Endothelial cell of umbilical vein (primary cell): ENCODE measurements around the gene ANXA9. TPM values are rescaled to one million over a fixed set of nuclear protein-coding genes. Genes with fewer than 3 reads are reported as not detected.
A peak's percentile ranks its signal among the peaks of the same experiment; 100 is the strongest.

Experiments
- BruUV-seq: library from RNA; stranded (reverse); fragments of 400-500 nt; replicated peaks from 2 replicates; lab custom pipeline; 2021; lab: Mats Ljungman, UMichigan
- CTCF ChIA-PET: fragments of 300-600, 350-600 bp; sonication (Branson Sonifier 250); formaldehyde crosslinking; loops from one replicate; lab custom pipeline; 2021; ENCODE audit warnings: antibody characterized with exemption, inconsistent platforms; lab: Charles Lee
- POLR2A ChIA-PET: fragments of 300-600, 350-600 bp; sonication (Branson Sonifier 250); formaldehyde crosslinking; loops from one replicate; lab custom pipeline; 2021; ENCODE audit warnings: antibody characterized with exemption, inconsistent platforms; lab: Charles Lee
- DNase-seq: peaks from one replicate; pipeline ENCODE4 v3.0.0-alpha.2; 2011; ENCODE audit warnings: low read depth, low spot score
- FAIRE-seq: peaks from 2 replicates; lab custom pipeline; 2011; peaks lifted over from hg19 to GRCh38; lab: Jason Lieb, UNC
- H2AFZ ChIP-seq: 2 replicates; pipeline ENCODE4 v1.6.0; 2012; ENCODE audit warnings: low read depth, low read length, control low read depth, inconsistent platforms
- H3K27ac ChIP-seq: 2 replicates; pipeline ENCODE4 v1.5.1; 2011; ENCODE audit warnings: low read depth, mild to moderate bottlenecking, control low read depth, low read length, moderate library complexity; ENCODE audit not compliant: insufficient read depth
- H3K27me3 ChIP-seq, 2 experiments: 2 replicates each; pipeline versions ENCODE4 v1.6.0 to v1.6.1; 2011; ENCODE audit warnings: low read length in 2 of 2, mixed read lengths in 1 of 2; ENCODE audit not compliant: control insufficient read depth in 2 of 2, insufficient read depth in 2 of 2
- H3K36me3 ChIP-seq, 2 experiments: 2 replicates in 1 of 2; 3 replicates in 1 of 2; pipeline ENCODE4 v1.5.1; 2011; ENCODE audit warnings: low read length in 2 of 2, mild to moderate bottlenecking in 1 of 2, moderate library complexity in 1 of 2; ENCODE audit not compliant: control insufficient read depth in 2 of 2, insufficient read depth in 2 of 2; ENCODE audit errors: extremely low read depth in 1 of 2
- H3K4me1 ChIP-seq: 3 replicates; pipeline ENCODE4 v1.5.1; 2011; ENCODE audit warnings: mild to moderate bottlenecking, low read length; ENCODE audit not compliant: control insufficient read depth, insufficient read depth; ENCODE audit errors: extremely low read depth
- H3K4me2 ChIP-seq: 2 replicates; pipeline ENCODE4 v1.6.1; 2011; ENCODE audit warnings: low read length, control low read depth, mixed read lengths; ENCODE audit not compliant: insufficient read depth
- H3K4me3 ChIP-seq, 3 experiments: fragments of 200-600 bp in 1 of 3; sonication (generic), shearing (Covaris generic) in 1 of 3; replicated peaks in 1 of 3; 2 replicates each; pipeline ENCODE4 v1.5.1; 2011 to 2016; ENCODE audit warnings: control low read depth in 3 of 3, low read length in 3 of 3, mild to moderate bottlenecking in 2 of 3, inconsistent platforms in 1 of 3, low read depth in 1 of 3, moderate library complexity in 1 of 3; ENCODE audit not compliant: insufficient read depth in 1 of 3
- H3K79me2 ChIP-seq: 2 replicates; pipeline ENCODE4 v1.6.0; 2012; ENCODE audit warnings: low read length, inconsistent platforms; ENCODE audit not compliant: control insufficient read depth, insufficient read depth
- H3K9ac ChIP-seq: replicated peaks from 2 replicates; pipeline ENCODE3; 2011; ENCODE audit warnings: low read length, control low read depth; ENCODE audit not compliant: insufficient read depth; ENCODE audit errors: extremely low read depth
- H3K9me1 ChIP-seq: replicated peaks from 3 replicates; pipeline ENCODE4 v1.6.0; 2011; ENCODE audit warnings: mild to moderate bottlenecking, low read length; ENCODE audit not compliant: control insufficient read depth, insufficient read depth; ENCODE audit errors: extremely low read depth
- H3K9me3 ChIP-seq: replicated peaks from 2 replicates; pipeline ENCODE4 v1.5.1; 2012; ENCODE audit warnings: low read length, inconsistent platforms; ENCODE audit not compliant: control insufficient read depth, insufficient read depth
- H4K20me1 ChIP-seq: replicated peaks from 2 replicates; pipeline ENCODE3; 2011; ENCODE audit warnings: mild to moderate bottlenecking, low read length; ENCODE audit not compliant: control insufficient read depth, insufficient read depth; ENCODE audit errors: extremely low read depth
- EZH2 ChIP-seq: IDR thresholded peaks from 2 replicates; pipeline ENCODE4 v1.6.1; 2012; ENCODE audit warnings: borderline replicate concordance, low read depth, mild to moderate bottlenecking, moderate library complexity, low read length, inconsistent platforms; ENCODE audit not compliant: severe bottlenecking
- FOS ChIP-seq: IDR thresholded peaks from 2 replicates; pipeline ENCODE4 v1.6.1; 2011; ENCODE audit warnings: mild to moderate bottlenecking, low read length, moderate library complexity, borderline replicate concordance; ENCODE audit not compliant: insufficient read depth
- GATA2 ChIP-seq: IDR thresholded peaks from 2 replicates; pipeline ENCODE4 v1.7.0; 2011; ENCODE audit warnings: low read depth, mild to moderate bottlenecking, moderate library complexity, mixed read lengths, low read length; ENCODE audit not compliant: insufficient read length, insufficient read depth
- JUN ChIP-seq: IDR thresholded peaks from 2 replicates; pipeline ENCODE4 v1.6.1; 2011; ENCODE audit warnings: borderline replicate concordance, low read depth; ENCODE audit not compliant: insufficient read length, insufficient read depth
- MAX ChIP-seq: IDR thresholded peaks from 2 replicates; pipeline ENCODE4 v1.6.1; 2011; ENCODE audit not compliant: insufficient read depth, insufficient read length
- MYC ChIP-seq: IDR thresholded peaks from one replicate; pipeline ENCODE4 v1.6.1; 2011; ENCODE audit warnings: mild to moderate bottlenecking, low read depth, low read length
- POLR2A ChIP-seq: IDR thresholded peaks from 2 replicates; pipeline ENCODE4 v1.6.1; 2012; ENCODE audit warnings: low read depth, mild to moderate bottlenecking, control low read depth, low read length
- POLR2AphosphoS5 ChIP-seq: IDR thresholded peaks from 2 replicates; pipeline ENCODE4 v1.6.1; 2012; ENCODE audit warnings: low read depth, mild to moderate bottlenecking, control low read depth, low read length, moderate library complexity; ENCODE audit not compliant: insufficient read depth
- dilution Hi-C: fragments of 300-500 bp; cut with MboI; formaldehyde crosslinking; loops from one replicate; pipeline ENCODE4 v1.15.0; 2019; ENCODE audit warnings: low sequenced_read_pairs; ENCODE audit not compliant: extremely low pct_ligation_motif_present
- intact Hi-C: fragments of 100-400 bp; cut with micrococcal nuclease; formaldehyde crosslinking; loops from one replicate; pipeline ENCODE4 v1.10.0; 2022
- polyA plus RNA-seq, 4 experiments: library from polyadenylated mRNA; depleted of rRNA in 3 of 4; stranded (reverse) in 3 of 4; unstranded in 1 of 4; fragments of >200 nt; gene quantifications; 2 replicates each; pipeline versions ENCODE4 v1.2.1 to v1.2.3, GENCODE V29; 2011 to 2012; ENCODE audit warnings: missing spikeins in 1 of 4
- total RNA-seq: library from RNA; stranded (reverse); gene quantifications from 2 replicates; pipeline ENCODE4 v1.2.3, GENCODE V29; 2021
- TF ChIP-seq, protein P1 (sequence below), 2 donors: IDR thresholded peaks; 1 replicate in 1 of 2; 2 replicates in 1 of 2; pipeline ENCODE4 v1.5.1; 2011; ENCODE audit warnings: low read length in 2 of 2, mild to moderate bottlenecking in 2 of 2, moderate library complexity in 2 of 2, control low read depth in 1 of 2, inconsistent platforms in 1 of 2, low read depth in 1 of 2; ENCODE audit not compliant: insufficient read depth in 1 of 2; ENCODE audit errors: extremely low read depth in 1 of 2

ANXA9 gene
- total and polyA plus RNA-seq, 2 donors (not counting 3 experiments of a cell fraction or from before 2014, with no cell fraction given), result not detected

- Histone ChIP-seq H3K27ac (no peak overlapping the region), H3K4me1 (peaks cover 21% of the 10 kb centered on the region), H3K9ac (no peak overlapping the region), H4K20me1 (no peaks in the 10 kb centered on the region), H2AFZ (no peak overlapping the region), H3K79me2 (no peaks in the 10 kb centered on the region), H3K36me3 (no peaks in the 10 kb centered on the region), H3K27me3 (no peaks in the 10 kb centered on the region), H3K9me1 (no peaks in the 10 kb centered on the region), H3K4me2 (no peak overlapping the region), H3K9me3 (no peaks in the 10 kb centered on the region), H3K4me3 (no peak overlapping the region)
- no peak for DNase-seq
- dilution Hi-C loops (no loop called here), intact Hi-C loops (no loop called here)
- BruUV-seq, result no TSS peak
- CTCF ChIA-PET, result interaction anchor here (0.7 to 1.7 kb wide), 4 partner anchors 13 to 153 kb away, joined by 3 to 5 read pairs (median 4); partner anchors contain the start of gene C1orf56
- POLR2A ChIA-PET, result interaction anchor here (0.7 kb wide), 1 partner anchor 460 kb away, joined by 5 read pairs; no protein-coding TSS in a partner anchor
- TF ChIP-seq FOS (peak; percentile 14), MYC (no peak)
- FAIRE-seq, result no peak
Measured at GRCh38 chr1:151011154-151011850, 29.2 kb downstream of the ANXA9 start.

DNA sequence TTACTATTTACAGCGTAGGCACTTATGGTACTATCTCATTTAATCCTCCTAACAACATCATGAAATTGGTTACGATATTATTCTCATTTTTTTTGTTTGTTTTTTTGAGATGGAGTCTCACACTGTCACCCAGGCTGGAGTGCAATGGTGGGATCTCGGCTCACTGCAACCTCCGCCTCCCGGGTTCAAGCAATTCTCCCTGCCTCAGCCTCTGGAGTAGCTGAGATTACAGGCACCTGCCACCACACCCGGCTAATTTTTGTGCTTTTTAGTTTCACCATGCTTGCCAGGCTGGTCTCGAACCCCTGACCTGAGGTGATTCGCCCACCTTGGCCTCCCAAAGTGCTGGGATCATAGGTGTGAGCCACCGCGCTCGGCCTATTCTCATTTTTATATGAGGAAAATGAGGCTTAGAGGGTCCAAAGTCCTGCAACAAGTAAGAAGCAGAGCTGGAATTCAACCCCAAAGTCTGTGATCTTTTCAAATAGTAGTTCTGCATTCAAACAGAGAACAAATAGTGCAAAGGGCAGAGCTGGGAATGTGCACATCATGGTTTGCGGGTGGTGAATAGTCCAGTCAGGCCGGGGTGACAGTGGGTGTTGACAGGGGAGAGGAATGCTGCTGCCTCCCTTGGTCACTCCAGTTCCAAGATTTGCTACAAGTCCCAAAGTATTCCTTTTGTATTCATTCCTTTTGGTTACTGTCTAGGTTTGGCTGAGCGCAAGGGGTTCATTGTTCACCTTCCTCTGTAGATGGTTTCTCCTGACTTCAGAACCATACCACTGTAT, 30.8 kb downstream of the ANXA9 start:
- Histone ChIP-seq H3K9me3 (no peaks in the 10 kb centered on the region), H3K36me3 (no peaks in the 10 kb centered on the region), H3K4me2 (no peak overlapping the region), H3K79me2 (no peaks in the 10 kb centered on the region), H3K27ac (no peak overlapping the region), H4K20me1 (no peaks in the 10 kb centered on the region), H2AFZ (no peak overlapping the region), H3K9me1 (no peaks in the 10 kb centered on the region), H3K4me1 (peaks cover 8% of the 10 kb centered on the region), H3K4me3 (no peak overlapping the region), H3K9ac (no peak overlapping the region), H3K27me3 (no peaks in the 10 kb centered on the region)
- POLR2A ChIA-PET, result no interaction called here
- FAIRE-seq (no peak), DNase-seq (no peak)
- TF ChIP-seq JUN (no peak), POLR2A (no peak), GATA2 (no peak), POLR2AphosphoS5 (no peak), EZH2 (no peak), MYC (no peak), FOS (no peak), MAX (no peak)
- TF ChIP-seq, protein P1, sequence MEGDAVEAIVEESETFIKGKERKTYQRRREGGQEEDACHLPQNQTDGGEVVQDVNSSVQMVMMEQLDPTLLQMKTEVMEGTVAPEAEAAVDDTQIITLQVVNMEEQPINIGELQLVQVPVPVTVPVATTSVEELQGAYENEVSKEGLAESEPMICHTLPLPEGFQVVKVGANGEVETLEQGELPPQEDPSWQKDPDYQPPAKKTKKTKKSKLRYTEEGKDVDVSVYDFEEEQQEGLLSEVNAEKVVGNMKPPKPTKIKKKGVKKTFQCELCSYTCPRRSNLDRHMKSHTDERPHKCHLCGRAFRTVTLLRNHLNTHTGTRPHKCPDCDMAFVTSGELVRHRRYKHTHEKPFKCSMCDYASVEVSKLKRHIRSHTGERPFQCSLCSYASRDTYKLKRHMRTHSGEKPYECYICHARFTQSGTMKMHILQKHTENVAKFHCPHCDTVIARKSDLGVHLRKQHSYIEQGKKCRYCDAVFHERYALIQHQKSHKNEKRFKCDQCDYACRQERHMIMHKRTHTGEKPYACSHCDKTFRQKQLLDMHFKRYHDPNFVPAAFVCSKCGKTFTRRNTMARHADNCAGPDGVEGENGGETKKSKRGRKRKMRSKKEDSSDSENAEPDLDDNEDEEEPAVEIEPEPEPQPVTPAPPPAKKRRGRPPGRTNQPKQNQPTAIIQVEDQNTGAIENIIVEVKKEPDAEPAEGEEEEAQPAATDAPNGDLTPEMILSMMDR (IDR thresholded peaks at IDR 0.05; ENCODE audit: extremely low read depth in 1 of 2, insufficient read depth in 1 of 2, low read depth in 1 of 2, low read length in 2 of 2), result no peak
- no TSS peak for BruUV-seq
- CTCF ChIA-PET, result interaction anchor here (0.7 to 1.6 kb wide), 2 partner anchors 17 to 35 kb away, joined by 3 to 5 read pairs; partner anchors contain the start of gene C1orf56
- dilution Hi-C loops (no loop called here), intact Hi-C loops (no loop called here)
